Measurements from ENCODE around the gene SFRP5. TPM values are rescaled to one million over a fixed set of nuclear protein-coding genes. Genes with fewer than 3 reads are reported as not detected.

Gene SFRP5
- total and polyA plus RNA-seq, 2 donors (not counting 3 experiments of a cell fraction or from before 2014, with no cell fraction given) = not detected

- dilution Hi-C loops (cut with MboI; ENCODE audit: extremely low pct_ligation_motif_present, low sequenced_read_pairs) = no loop called here
Observed at GRCh38 chr10:97729014-97729413, 42.8 kb downstream of the SFRP5 start.

More at GRCh38 chr10:97729014-97729413, 42.8 kb downstream of the SFRP5 start:
- POLR2A ChIA-PET = no interaction called here
- H3K9ac ChIP-seq (replicated peaks; ENCODE audit: extremely low read depth, insufficient read depth, low read length) = no peak overlapping the region
- CTCF ChIA-PET = interaction anchor here (2.8 to 21.8 kb wide), 3 partner anchors 19 to 52 kb away, joined by 20 to 863 read pairs (median 58); partner anchors contain the start of genes AVPI1 and MARVELD1
- peaks cover 8% of the 10 kb centered on the region for H3K4me1 ChIP-seq (ENCODE audit: control insufficient read depth, extremely low read depth, insufficient read depth, low read length)
- no peaks in the 10 kb centered on the region for H3K79me2 ChIP-seq (ENCODE audit: control insufficient read depth, insufficient read depth, low read length)
- intact Hi-C loops (cut with micrococcal nuclease) = no loop called here
- H3K36me3 ChIP-seq (ENCODE audit: control insufficient read depth in 2 of 2, extremely low read depth in 1 of 2, insufficient read depth in 2 of 2, low read length in 2 of 2) = no peaks in the 10 kb centered on the region
- H3K27ac ChIP-seq (ENCODE audit: insufficient read depth, low read depth, low read length) = no peak overlapping the region
- no peaks in the 10 kb centered on the region for H3K27me3 ChIP-seq (ENCODE audit: control insufficient read depth in 2 of 2, insufficient read depth in 2 of 2, low read length in 2 of 2)
- no peaks in the 10 kb centered on the region for H4K20me1 ChIP-seq (replicated peaks; ENCODE audit: control insufficient read depth, extremely low read depth, insufficient read depth, low read length)
- H3K4me3 ChIP-seq (replicated peaks in 1 of 3; ENCODE audit: insufficient read depth in 1 of 3, low read depth in 1 of 3, low read length in 3 of 3) = no peak overlapping the region
- DNase-seq (ENCODE audit: low read depth, low spot score) = no peak
- TF ChIP-seq FOS (IDR thresholded peaks at IDR 0.05; ENCODE audit: borderline replicate concordance, insufficient read depth, low read length) = no peak
- TF ChIP-seq JUN (IDR thresholded peaks at IDR 0.05; ENCODE audit: borderline replicate concordance, insufficient read depth, insufficient read length, low read depth) = no peak
- TF ChIP-seq POLR2AphosphoS5 (IDR thresholded peaks at IDR 0.05; ENCODE audit: insufficient read depth, low read depth, low read length) = no peak
- no peak for TF ChIP-seq MYC (IDR thresholded peaks at IDR 0.05; ENCODE audit: low read depth, low read length)
- no peak for TF ChIP-seq POLR2A (IDR thresholded peaks at IDR 0.05; ENCODE audit: low read depth, low read length)
- no peak for TF ChIP-seq MAX (IDR thresholded peaks at IDR 0.05; ENCODE audit: insufficient read depth, insufficient read length)
- no peak for TF ChIP-seq GATA2 (IDR thresholded peaks at IDR 0.05; ENCODE audit: insufficient read depth, insufficient read length, low read depth, low read length)
- TF ChIP-seq, protein P1, sequence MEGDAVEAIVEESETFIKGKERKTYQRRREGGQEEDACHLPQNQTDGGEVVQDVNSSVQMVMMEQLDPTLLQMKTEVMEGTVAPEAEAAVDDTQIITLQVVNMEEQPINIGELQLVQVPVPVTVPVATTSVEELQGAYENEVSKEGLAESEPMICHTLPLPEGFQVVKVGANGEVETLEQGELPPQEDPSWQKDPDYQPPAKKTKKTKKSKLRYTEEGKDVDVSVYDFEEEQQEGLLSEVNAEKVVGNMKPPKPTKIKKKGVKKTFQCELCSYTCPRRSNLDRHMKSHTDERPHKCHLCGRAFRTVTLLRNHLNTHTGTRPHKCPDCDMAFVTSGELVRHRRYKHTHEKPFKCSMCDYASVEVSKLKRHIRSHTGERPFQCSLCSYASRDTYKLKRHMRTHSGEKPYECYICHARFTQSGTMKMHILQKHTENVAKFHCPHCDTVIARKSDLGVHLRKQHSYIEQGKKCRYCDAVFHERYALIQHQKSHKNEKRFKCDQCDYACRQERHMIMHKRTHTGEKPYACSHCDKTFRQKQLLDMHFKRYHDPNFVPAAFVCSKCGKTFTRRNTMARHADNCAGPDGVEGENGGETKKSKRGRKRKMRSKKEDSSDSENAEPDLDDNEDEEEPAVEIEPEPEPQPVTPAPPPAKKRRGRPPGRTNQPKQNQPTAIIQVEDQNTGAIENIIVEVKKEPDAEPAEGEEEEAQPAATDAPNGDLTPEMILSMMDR (IDR thresholded peaks at IDR 0.05; ENCODE audit: extremely low read depth in 1 of 2, insufficient read depth in 1 of 2, low read depth in 1 of 2, low read length in 2 of 2) = no peak
- no peak for TF ChIP-seq EZH2 (IDR thresholded peaks at IDR 0.05; ENCODE audit: borderline replicate concordance, low read depth, low read length, severe bottlenecking)
- no peaks in the 10 kb centered on the region for H3K9me3 ChIP-seq (replicated peaks; ENCODE audit: control insufficient read depth, insufficient read depth, low read length)
- no TSS peak for BruUV-seq (replicated peaks)
- no peak overlapping the region for H3K4me2 ChIP-seq (ENCODE audit: insufficient read depth, low read length)
- FAIRE-seq = no peak
- no peaks in the 10 kb centered on the region for H3K9me1 ChIP-seq (replicated peaks; ENCODE audit: control insufficient read depth, extremely low read depth, insufficient read depth, low read length)
- no peak overlapping the region for H2AFZ ChIP-seq (ENCODE audit: low read depth, low read length)

Data from endothelial cell of umbilical vein (primary cell).